ENCODE results near the gene SLC25A40.
"Not testable (repeated sequence)": the region's sequence is repeated elsewhere in the genome, so short reads cannot be mapped to it uniquely, and the experiment has no call there.

SLC25A40 gene

GRCh38 chr7:87866533-87866932 is 9.6 kb downstream of the SLC25A40 start:
- no CpG with 5 or more reads among the region's 6 CpGs for WGBS (ENCODE audit: extremely low coverage, insufficient coverage, low lambda C conversion rate)
- H3K23ac ChIP-seq (ENCODE audit: low read length); H3K18ac ChIP-seq (ENCODE audit: low read length); H3K4me3 ChIP-seq (ENCODE audit: low read length); H3K27me3 ChIP-seq (ENCODE audit: insufficient read depth, low read length, poor library complexity); DNase-seq; H2BK15ac ChIP-seq (replicated peaks; ENCODE audit: low read depth); H3K56ac ChIP-seq (ENCODE audit: low read length); H3K4me1 ChIP-seq (ENCODE audit: control insufficient read depth, low read depth, low read length); H3K79me1 ChIP-seq (ENCODE audit: low read length); H2AK5ac ChIP-seq (ENCODE audit: low read length); H3K36me3 ChIP-seq (ENCODE audit: control insufficient read depth, insufficient read depth, low read length); H3K27ac ChIP-seq (ENCODE audit: low read depth, low read length); H2BK120ac ChIP-seq (ENCODE audit: low read depth, low read length); H3K9ac ChIP-seq (ENCODE audit: low read length); H4K8ac ChIP-seq (ENCODE audit: low read depth, low read length); H3K4me2 ChIP-seq (ENCODE audit: low read length); H4K5ac ChIP-seq (ENCODE audit: low read length); H3K4ac ChIP-seq (ENCODE audit: low read depth, low read length); H3K79me2 ChIP-seq (ENCODE audit: control insufficient read depth, insufficient read depth, low read length); H2BK5ac ChIP-seq (ENCODE audit: low read length): not testable (repeated sequence)

GRCh38 chr7:87866089-87866488 is 10.1 kb downstream of the SLC25A40 start:
- Histone ChIP-seq H3K36me3 (ENCODE audit: control insufficient read depth, insufficient read depth, low read length) (no peaks in the 10 kb centered on the region), H3K4me2 (ENCODE audit: low read length) (no peak overlapping the region), H3K9ac (ENCODE audit: low read length) (no peak overlapping the region), H3K56ac (ENCODE audit: low read length) (no peak overlapping the region), H3K4ac (ENCODE audit: low read depth, low read length) (no peak overlapping the region), H3K27me3 (ENCODE audit: insufficient read depth, low read length, poor library complexity) (no peaks in the 10 kb centered on the region), H2BK15ac (replicated peaks; ENCODE audit: low read depth) (no peak overlapping the region), H2BK120ac (ENCODE audit: low read depth, low read length) (no peak overlapping the region), H3K4me1 (ENCODE audit: control insufficient read depth, low read depth, low read length) (no peaks in the 10 kb centered on the region), H3K23ac (ENCODE audit: low read length) (no peak overlapping the region), H3K4me3 (ENCODE audit: low read length) (no peak overlapping the region), H4K5ac (ENCODE audit: low read length) (no peak overlapping the region), H4K8ac (ENCODE audit: low read depth, low read length) (no peak overlapping the region), H2AK5ac (ENCODE audit: low read length) (no peak overlapping the region), H3K18ac (ENCODE audit: low read length) (no peak overlapping the region), H3K79me1 (ENCODE audit: low read length) (peaks cover 8% of the 10 kb centered on the region), H3K27ac (ENCODE audit: low read depth, low read length) (no peak overlapping the region), H3K79me2 (ENCODE audit: control insufficient read depth, insufficient read depth, low read length) (peaks cover 7% of the 10 kb centered on the region), H2BK5ac (ENCODE audit: low read length) (no peak overlapping the region)
- DNase-seq, result no peak
- no CpG with 5 or more reads among the region's 2 CpGs for WGBS (ENCODE audit: extremely low coverage, insufficient coverage, low lambda C conversion rate)

GRCh38 chr7:87858417-87859100 is 17.6 kb downstream of the SLC25A40 start:
- H3K4ac ChIP-seq (ENCODE audit: low read depth, low read length), result no peak overlapping the region
- no peak overlapping the region for H4K5ac ChIP-seq (ENCODE audit: low read length)
- DNase-seq, result no peak
- no peak overlapping the region for H3K56ac ChIP-seq (ENCODE audit: low read length)
- H2BK5ac ChIP-seq (ENCODE audit: low read length), result no peak overlapping the region
- H3K4me3 ChIP-seq (ENCODE audit: low read length), result no peak overlapping the region
- no CpG with 5 or more reads among the region's 3 CpGs for WGBS (ENCODE audit: extremely low coverage, insufficient coverage, low lambda C conversion rate)
- H2BK15ac ChIP-seq (replicated peaks; ENCODE audit: low read depth), result no peak overlapping the region
- H3K18ac ChIP-seq (ENCODE audit: low read length), result no peak overlapping the region
- H3K9ac ChIP-seq (ENCODE audit: low read length), result no peak overlapping the region
- H3K4me2 ChIP-seq (ENCODE audit: low read length), result no peak overlapping the region
- no peaks in the 10 kb centered on the region for H3K4me1 ChIP-seq (ENCODE audit: control insufficient read depth, low read depth, low read length)
- H3K36me3 ChIP-seq (ENCODE audit: control insufficient read depth, insufficient read depth, low read length), result no peaks in the 10 kb centered on the region
- no peak overlapping the region for H2AK5ac ChIP-seq (ENCODE audit: low read length)
- no peak overlapping the region for H3K23ac ChIP-seq (ENCODE audit: low read length)
- no peaks in the 10 kb centered on the region for H3K27me3 ChIP-seq (ENCODE audit: insufficient read depth, low read length, poor library complexity)
- H3K27ac ChIP-seq (ENCODE audit: low read depth, low read length), result no peak overlapping the region
- no peak overlapping the region for H2BK120ac ChIP-seq (ENCODE audit: low read depth, low read length)
- no peak overlapping the region for H4K8ac ChIP-seq (ENCODE audit: low read depth, low read length)
- H3K79me2 ChIP-seq (ENCODE audit: control insufficient read depth, insufficient read depth, low read length), result no peaks in the 10 kb centered on the region
- no peaks in the 10 kb centered on the region for H3K79me1 ChIP-seq (ENCODE audit: low read length)

- Histone ChIP-seq H3K27me3 (ENCODE audit: insufficient read depth, low read length, poor library complexity) (no peaks in the 10 kb centered on the region), H2BK5ac (ENCODE audit: low read length) (no peak overlapping the region), H3K4me3 (ENCODE audit: low read length) (no peak overlapping the region), H3K27ac (ENCODE audit: low read depth, low read length) (no peak overlapping the region), H3K4ac (ENCODE audit: low read depth, low read length) (no peak overlapping the region), H3K9ac (ENCODE audit: low read length) (no peak overlapping the region), H3K56ac (ENCODE audit: low read length) (no peak overlapping the region), H2BK120ac (ENCODE audit: low read depth, low read length) (no peak overlapping the region), H3K79me1 (ENCODE audit: low read length) (no peaks in the 10 kb centered on the region), H3K79me2 (ENCODE audit: control insufficient read depth, insufficient read depth, low read length) (no peaks in the 10 kb centered on the region), H3K23ac (ENCODE audit: low read length) (no peak overlapping the region), H2AK5ac (ENCODE audit: low read length) (no peak overlapping the region), H4K5ac (ENCODE audit: low read length) (no peak overlapping the region), H3K4me2 (ENCODE audit: low read length) (no peak overlapping the region), H3K36me3 (ENCODE audit: control insufficient read depth, insufficient read depth, low read length) (peaks cover 1% of the 10 kb centered on the region), H3K4me1 (ENCODE audit: control insufficient read depth, low read depth, low read length) (no peaks in the 10 kb centered on the region), H3K18ac (ENCODE audit: low read length) (no peak overlapping the region), H4K8ac (ENCODE audit: low read depth, low read length) (no peak overlapping the region), H2BK15ac (replicated peaks; ENCODE audit: low read depth) (no peak overlapping the region)
- no CpG with 5 or more reads among the region's 1 CpG for WGBS (ENCODE audit: extremely low coverage, insufficient coverage, low lambda C conversion rate)
- DNase-seq, result no peak
Observed at GRCh38 chr7:87853237-87853864, 22.8 kb downstream of the SLC25A40 start.

GRCh38 chr7:87852306-87852705 is 23.9 kb downstream of the SLC25A40 start:
- Histone ChIP-seq H2BK120ac (ENCODE audit: low read depth, low read length) (no peak overlapping the region), H3K56ac (ENCODE audit: low read length) (no peak overlapping the region), H2BK15ac (replicated peaks; ENCODE audit: low read depth) (no peak overlapping the region), H3K4me1 (ENCODE audit: control insufficient read depth, low read depth, low read length) (no peaks in the 10 kb centered on the region), H3K36me3 (ENCODE audit: control insufficient read depth, insufficient read depth, low read length) (peaks cover 1% of the 10 kb centered on the region), H4K8ac (ENCODE audit: low read depth, low read length) (no peak overlapping the region), H3K4ac (ENCODE audit: low read depth, low read length) (no peak overlapping the region), H2AK5ac (ENCODE audit: low read length) (no peak overlapping the region), H3K27ac (ENCODE audit: low read depth, low read length) (no peak overlapping the region), H3K27me3 (ENCODE audit: insufficient read depth, low read length, poor library complexity) (no peaks in the 10 kb centered on the region), H3K4me3 (ENCODE audit: low read length) (no peak overlapping the region), H3K18ac (ENCODE audit: low read length) (no peak overlapping the region), H3K79me2 (ENCODE audit: control insufficient read depth, insufficient read depth, low read length) (no peaks in the 10 kb centered on the region), H3K4me2 (ENCODE audit: low read length) (no peak overlapping the region), H2BK5ac (ENCODE audit: low read length) (no peak overlapping the region), H3K9ac (ENCODE audit: low read length) (no peak overlapping the region), H3K23ac (ENCODE audit: low read length) (no peak overlapping the region), H4K5ac (ENCODE audit: low read length) (no peak overlapping the region), H3K79me1 (ENCODE audit: low read length) (no peaks in the 10 kb centered on the region)
- DNase-seq, result no peak
- WGBS (ENCODE audit: extremely low coverage, insufficient coverage, low lambda C conversion rate), result no CpG with 5 or more reads among the region's 6 CpGs
